ENCODE measurements around the gene LONP2. TPM values are rescaled to one million over a fixed set of nuclear protein-coding genes. Genes with fewer than 3 reads are reported as not detected.

Gene LONP2
- total and polyA plus RNA-seq, 2 of the 13 experiments (the other 11 are each of a cell fraction or from before 2014, with no cell fraction given): 39.2 to 63.3 TPM

DNA sequence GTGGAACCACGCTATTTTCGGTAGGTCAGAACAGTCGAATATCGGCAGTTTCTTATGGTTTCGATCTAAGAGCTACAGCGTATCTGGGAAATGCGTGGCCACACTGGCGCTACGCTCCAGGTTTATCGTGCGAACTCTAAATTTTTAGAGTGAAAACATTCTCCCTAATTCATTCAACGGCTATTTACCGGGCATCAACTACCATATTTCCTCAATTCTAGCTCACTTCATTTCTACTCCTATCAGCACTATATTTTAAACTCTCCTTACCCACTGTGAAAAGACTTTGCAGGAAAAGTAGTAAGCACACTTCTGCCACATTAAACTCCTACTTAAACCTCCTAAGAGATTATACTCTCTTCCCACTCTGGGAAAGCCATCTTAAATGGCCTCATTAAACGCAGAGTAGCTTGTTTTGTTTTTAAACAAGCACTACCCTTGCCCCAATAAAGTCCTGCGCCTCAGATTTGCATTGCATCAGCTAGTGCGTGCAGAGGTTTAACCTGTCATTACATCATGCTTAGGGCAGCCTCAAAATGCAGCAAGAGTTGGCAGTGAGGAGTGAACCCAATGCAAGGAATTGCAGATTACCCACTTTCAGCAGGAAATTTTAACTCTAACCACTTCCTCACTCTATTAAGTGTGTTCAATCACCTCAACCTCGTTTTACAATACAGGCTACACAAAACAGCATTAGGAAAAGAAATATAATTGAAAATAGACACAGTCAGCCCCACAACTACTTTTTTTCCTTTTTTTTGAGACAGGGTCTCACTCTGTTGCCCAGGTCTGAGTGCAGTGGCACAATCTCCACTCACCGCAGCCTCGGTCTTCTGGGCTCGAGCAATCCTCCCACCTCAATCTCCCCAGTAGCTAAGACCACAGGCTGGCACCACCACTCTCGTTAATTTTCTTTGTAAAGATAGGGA lies 122.3 kb downstream of the LONP2 start (continued):
- TF ChIP-seq CEBPB (IDR thresholded peaks at IDR 0.05; ENCODE audit: borderline replicate concordance, low read depth, low read length) (peak; percentile 95), FOXA1 (IDR thresholded peaks at IDR 0.05) (no peak), FOXA1 (CRISPR knock-in tag; IDR thresholded peaks at IDR 0.05) (0 out of 2 replicates have a peak, but pooled peaks have one; percentile 14), HOXA3 (CRISPR knock-in tag; IDR thresholded peaks at IDR 0.05) (peak; percentile 53; the same call in 1 of the 2 replicates), HDAC2 (CRISPR knock-in tag; IDR thresholded peaks at IDR 0.05) (peak; percentile 11; the same call in 1 of the 2 replicates), ZNF331 (CRISPR knock-in tag; IDR thresholded peaks at IDR 0.05) (peak; percentile 55; the same call in 1 of the 2 replicates), KDM5A (IDR thresholded peaks at IDR 0.05; ENCODE audit: borderline replicate concordance, low read length) (peak; percentile 57; the same call in 1 of the 2 replicates), HES4 (CRISPR knock-in tag; IDR thresholded peaks at IDR 0.05; ENCODE audit: borderline replicate concordance) (no peak), CCAR2 (optimal IDR thresholded peaks at IDR 0.05; ENCODE audit: low read depth, low read length) (no peak), ZNF264 (CRISPR knock-in tag; IDR thresholded peaks at IDR 0.05) (peak; percentile 29; the same call in 1 of the 2 replicates)
- TF ChIP-seq, protein P1, sequence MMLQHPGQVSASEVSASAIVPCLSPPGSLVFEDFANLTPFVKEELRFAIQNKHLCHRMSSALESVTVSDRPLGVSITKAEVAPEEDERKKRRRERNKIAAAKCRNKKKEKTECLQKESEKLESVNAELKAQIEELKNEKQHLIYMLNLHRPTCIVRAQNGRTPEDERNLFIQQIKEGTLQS (CRISPR knock-in tag; IDR thresholded peaks at IDR 0.05): peak; percentile 92
- TF ChIP-seq, protein P2, sequence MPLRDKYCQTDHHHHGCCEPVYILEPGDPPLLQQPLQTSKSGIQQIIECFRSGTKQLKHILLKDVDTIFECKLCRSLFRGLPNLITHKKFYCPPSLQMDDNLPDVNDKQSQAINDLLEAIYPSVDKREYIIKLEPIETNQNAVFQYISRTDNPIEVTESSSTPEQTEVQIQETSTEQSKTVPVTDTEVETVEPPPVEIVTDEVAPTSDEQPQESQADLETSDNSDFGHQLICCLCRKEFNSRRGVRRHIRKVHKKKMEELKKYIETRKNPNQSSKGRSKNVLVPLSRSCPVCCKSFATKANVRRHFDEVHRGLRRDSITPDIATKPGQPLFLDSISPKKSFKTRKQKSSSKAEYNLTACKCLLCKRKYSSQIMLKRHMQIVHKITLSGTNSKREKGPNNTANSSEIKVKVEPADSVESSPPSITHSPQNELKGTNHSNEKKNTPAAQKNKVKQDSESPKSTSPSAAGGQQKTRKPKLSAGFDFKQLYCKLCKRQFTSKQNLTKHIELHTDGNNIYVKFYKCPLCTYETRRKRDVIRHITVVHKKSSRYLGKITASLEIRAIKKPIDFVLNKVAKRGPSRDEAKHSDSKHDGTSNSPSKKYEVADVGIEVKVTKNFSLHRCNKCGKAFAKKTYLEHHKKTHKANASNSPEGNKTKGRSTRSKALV (CRISPR knock-in tag; IDR thresholded peaks at IDR 0.05): no peak; the same call in 1 of the 2 replicates
- TF ChIP-seq, protein P3, sequence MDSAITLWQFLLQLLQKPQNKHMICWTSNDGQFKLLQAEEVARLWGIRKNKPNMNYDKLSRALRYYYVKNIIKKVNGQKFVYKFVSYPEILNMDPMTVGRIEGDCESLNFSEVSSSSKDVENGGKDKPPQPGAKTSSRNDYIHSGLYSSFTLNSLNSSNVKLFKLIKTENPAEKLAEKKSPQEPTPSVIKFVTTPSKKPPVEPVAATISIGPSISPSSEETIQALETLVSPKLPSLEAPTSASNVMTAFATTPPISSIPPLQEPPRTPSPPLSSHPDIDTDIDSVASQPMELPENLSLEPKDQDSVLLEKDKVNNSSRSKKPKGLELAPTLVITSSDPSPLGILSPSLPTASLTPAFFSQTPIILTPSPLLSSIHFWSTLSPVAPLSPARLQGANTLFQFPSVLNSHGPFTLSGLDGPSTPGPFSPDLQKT (CRISPR knock-in tag; IDR thresholded peaks at IDR 0.05; ENCODE audit: borderline replicate concordance): no peak
- TF ChIP-seq, protein P4, sequence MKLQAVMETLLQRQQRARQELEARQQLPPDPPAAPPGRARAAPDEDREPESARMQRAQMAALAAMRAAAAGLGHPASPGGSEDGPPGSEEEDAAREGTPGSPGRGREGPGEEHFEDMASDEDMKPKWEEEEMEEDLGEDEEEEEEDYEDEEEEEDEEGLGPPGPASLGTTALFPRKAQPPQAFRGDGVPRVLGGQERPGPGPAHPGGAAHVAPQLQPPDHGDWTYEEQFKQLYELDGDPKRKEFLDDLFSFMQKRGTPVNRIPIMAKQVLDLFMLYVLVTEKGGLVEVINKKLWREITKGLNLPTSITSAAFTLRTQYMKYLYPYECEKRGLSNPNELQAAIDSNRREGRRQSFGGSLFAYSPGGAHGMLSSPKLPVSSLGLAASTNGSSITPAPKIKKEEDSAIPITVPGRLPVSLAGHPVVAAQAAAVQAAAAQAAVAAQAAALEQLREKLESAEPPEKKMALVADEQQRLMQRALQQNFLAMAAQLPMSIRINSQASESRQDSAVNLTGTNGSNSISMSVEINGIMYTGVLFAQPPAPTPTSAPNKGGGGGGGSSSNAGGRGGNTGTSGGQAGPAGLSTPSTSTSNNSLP (IDR thresholded peaks at IDR 0.05; ENCODE audit: low read depth, low read length): peak; percentile 77
